Activated CD8-positive, alpha-beta T cell treated with anti-CD3 and anti-CD28 coated beads, Interleukin-2, amount 10 ng/mL, durations not matched to agents 7 days and 5 days (primary cell): ENCODE results near the gene AKAP7. TPM values are rescaled to one million over a fixed set of nuclear protein-coding genes. Genes with fewer than 3 reads are reported as not detected.

Source experiments
- ATAC-seq: fragments of 150-1000 bp; cut with Tn5 transposase; one replicate; pipeline ENCODE4 v1.10.0; 2021; ENCODE audit warnings: moderate library complexity
- CTCF ChIA-PET: fragments of 350-600 bp; sonication (Branson Sonifier 250); formaldehyde crosslinking; loops from one replicate; lab custom pipeline; 2021; ENCODE audit warnings: antibody characterized with exemption; lab: Charles Lee
- POLR2A ChIA-PET: fragments of 350-600 bp; sonication (Branson Sonifier 250); formaldehyde crosslinking; loops from one replicate; lab custom pipeline; 2021; ENCODE audit warnings: antibody characterized with exemption; lab: Charles Lee
- DNase-seq: peaks from one replicate; pipeline ENCODE4 v3.0.0-alpha.2; 2020
- H3K27ac Mint-ChIP-seq: one replicate; pipeline ENCODE4 v1.8.0; 2021; ENCODE audit warnings: mild to moderate bottlenecking, mixed read lengths
- H3K27me3 Mint-ChIP-seq: one replicate; pipeline ENCODE4 v1.8.0; 2021; ENCODE audit warnings: low read depth, mixed read lengths
- H3K36me3 Mint-ChIP-seq: one replicate; pipeline ENCODE4 v1.8.0; 2021; ENCODE audit warnings: low read depth, mixed read lengths
- H3K4me1 Mint-ChIP-seq: one replicate; pipeline ENCODE4 v1.8.0; 2021; ENCODE audit warnings: low read depth, mixed read lengths
- H3K4me3 Mint-ChIP-seq: one replicate; pipeline ENCODE4 v1.8.0; 2021; ENCODE audit warnings: mild to moderate bottlenecking, mixed read lengths
- H3K9me3 Mint-ChIP-seq: one replicate; pipeline ENCODE4 v1.8.0; 2022; ENCODE audit warnings: mixed read lengths; ENCODE audit not compliant: insufficient read depth
- total RNA-seq, 2 experiments: library from RNA; stranded (reverse); gene quantifications; one replicate each; pipeline ENCODE4 v1.2.3, GENCODE V29; 2021

The AKAP7 gene
- total RNA-seq, 2 experiments from 2014 or later, result 7.8 to 9.1 TPM

GRCh38 chr6:131226459-131227157, 91.3 kb downstream of the AKAP7 start:
- POLR2A ChIA-PET, result no interaction called here
- peaks cover 9% of the 10 kb centered on the region for H3K9me3 Mint-ChIP-seq
- H3K27ac Mint-ChIP-seq, result no peak overlapping the region
- H3K4me3 Mint-ChIP-seq, result no peak overlapping the region
- CTCF ChIA-PET, result interaction anchor here (1.0 kb wide), 1 partner anchor 27 kb away, joined by 4 read pairs; no protein-coding TSS in a partner anchor
- H3K27me3 Mint-ChIP-seq, result no peaks in the 10 kb centered on the region
- no peak for DNase-seq
- peaks cover 5% of the 10 kb centered on the region for H3K4me1 Mint-ChIP-seq
- H3K36me3 Mint-ChIP-seq, result peaks cover 17% of the 10 kb centered on the region
- no peak for ATAC-seq

- ChIA-PET POLR2A (no interaction called here), CTCF (no interaction called here)
- DNase-seq (no peak), ATAC-seq (no peak)
- Mint-ChIP-seq H3K27ac (no peak overlapping the region), H3K4me1 (peaks cover 5% of the 10 kb centered on the region), H3K36me3 (peaks cover 14% of the 10 kb centered on the region), H3K27me3 (no peaks in the 10 kb centered on the region), H3K9me3 (peaks cover 9% of the 10 kb centered on the region), H3K4me3 (no peak overlapping the region)
Observed at GRCh38 chr6:131227158-131227543, 91.9 kb downstream of the AKAP7 start.

- Mint-ChIP-seq H3K27ac (no peak overlapping the region), H3K9me3 (peaks cover 9% of the 10 kb centered on the region), H3K4me3 (no peak overlapping the region), H3K27me3 (no peaks in the 10 kb centered on the region), H3K36me3 (peaks cover 11% of the 10 kb centered on the region), H3K4me1 (no peaks in the 10 kb centered on the region)
- ChIA-PET POLR2A (no interaction called here), CTCF (interaction anchor here (1.2 kb wide), 1 partner anchor 13 kb away, joined by 4 read pairs; no protein-coding TSS in a partner anchor)
- ATAC-seq (no peak), DNase-seq (no peak)
Observed at GRCh38 chr6:131231103-131231502, 95.8 kb downstream of the AKAP7 start.

- no peak for DNase-seq
- Mint-ChIP-seq H3K4me1 (no peaks in the 10 kb centered on the region), H3K27ac (no peak overlapping the region), H3K4me3 (no peak overlapping the region), H3K27me3 (no peaks in the 10 kb centered on the region), H3K9me3 (peaks cover 9% of the 10 kb centered on the region), H3K36me3 (peaks cover 15% of the 10 kb centered on the region)
- no peak for ATAC-seq
- POLR2A ChIA-PET, result no interaction called here
- CTCF ChIA-PET, result interaction anchor here (1.2 kb wide), 1 partner anchor 12 kb away, joined by 4 read pairs; no protein-coding TSS in a partner anchor
Observed at GRCh38 chr6:131231891-131232290, 96.6 kb downstream of the AKAP7 start.

GRCh38 chr6:131244942-131245341, 109.7 kb downstream of the AKAP7 start:
- H3K9me3 Mint-ChIP-seq, result peaks cover 3% of the 10 kb centered on the region
- H3K4me3 Mint-ChIP-seq, result no peak overlapping the region
- POLR2A ChIA-PET, result no interaction called here
- no peak for ATAC-seq
- H3K36me3 Mint-ChIP-seq, result peaks cover 27% of the 10 kb centered on the region
- H3K27ac Mint-ChIP-seq, result no peak overlapping the region
- peaks cover 11% of the 10 kb centered on the region for H3K4me1 Mint-ChIP-seq
- no peak for DNase-seq
- CTCF ChIA-PET, result no interaction called here
- H3K27me3 Mint-ChIP-seq, result no peaks in the 10 kb centered on the region

GRCh38 chr6:131250122-131250521, 114.9 kb downstream of the AKAP7 start:
- peaks cover 3% of the 10 kb centered on the region for H3K36me3 Mint-ChIP-seq
- H3K27ac Mint-ChIP-seq, result no peak overlapping the region
- ChIA-PET CTCF (interaction anchor here (0.8 kb wide), 1 partner anchor 52 kb away, joined by 3 read pairs; no protein-coding TSS in a partner anchor), POLR2A (no interaction called here)
- H3K4me3 Mint-ChIP-seq, result peak overlapping the region; percentile 12
- ATAC-seq, result peak; percentile 51
- DNase-seq, result no peak
- H3K27me3 Mint-ChIP-seq, result no peaks in the 10 kb centered on the region
- peaks cover 16% of the 10 kb centered on the region for H3K4me1 Mint-ChIP-seq
- H3K9me3 Mint-ChIP-seq, result no peaks in the 10 kb centered on the region

GRCh38 chr6:131250936-131251335, 115.7 kb downstream of the AKAP7 start:
- Mint-ChIP-seq H3K4me1 (peaks cover 19% of the 10 kb centered on the region), H3K36me3 (no peaks in the 10 kb centered on the region), H3K27ac (no peak overlapping the region), H3K9me3 (no peaks in the 10 kb centered on the region), H3K4me3 (no peak overlapping the region), H3K27me3 (no peaks in the 10 kb centered on the region)
- no peak for ATAC-seq
- POLR2A ChIA-PET, result no interaction called here
- CTCF ChIA-PET, result interaction anchor here (0.8 kb wide), 1 partner anchor 52 kb away, joined by 3 read pairs; no protein-coding TSS in a partner anchor
- DNase-seq, result no peak

GRCh38 chr6:131251590-131252199, 116.4 kb downstream of the AKAP7 start:
- no peak overlapping the region for H3K27ac Mint-ChIP-seq
- H3K4me1 Mint-ChIP-seq, result peaks cover 20% of the 10 kb centered on the region
- ChIA-PET POLR2A (no interaction called here), CTCF (no interaction called here)
- ATAC-seq (no peak), DNase-seq (no peak)
- no peaks in the 10 kb centered on the region for H3K36me3 Mint-ChIP-seq
- no peak overlapping the region for H3K4me3 Mint-ChIP-seq
- no peaks in the 10 kb centered on the region for H3K27me3 Mint-ChIP-seq
- H3K9me3 Mint-ChIP-seq, result no peaks in the 10 kb centered on the region

GRCh38 chr6:131255434-131255833, 120.2 kb downstream of the AKAP7 start:
- no peak for ATAC-seq
- no peaks in the 10 kb centered on the region for H3K27me3 Mint-ChIP-seq
- ChIA-PET CTCF (interaction anchor here (1.1 kb wide), 1 partner anchor 56 kb away, joined by 3 read pairs; no protein-coding TSS in a partner anchor), POLR2A (interaction anchor here (0.7 kb wide), 1 partner anchor 204 kb away, joined by 4 read pairs; no protein-coding TSS in a partner anchor)
- H3K4me1 Mint-ChIP-seq, result peaks cover 14% of the 10 kb centered on the region
- no peak overlapping the region for H3K27ac Mint-ChIP-seq
- no peak overlapping the region for H3K4me3 Mint-ChIP-seq
- DNase-seq, result no peak
- no peaks in the 10 kb centered on the region for H3K9me3 Mint-ChIP-seq
- peaks cover 8% of the 10 kb centered on the region for H3K36me3 Mint-ChIP-seq

GRCh38 chr6:131255911-131256310, 120.6 kb downstream of the AKAP7 start:
- ATAC-seq (no peak), DNase-seq (no peak)
- no peaks in the 10 kb centered on the region for H3K9me3 Mint-ChIP-seq
- H3K4me1 Mint-ChIP-seq, result peaks cover 9% of the 10 kb centered on the region
- no peaks in the 10 kb centered on the region for H3K27me3 Mint-ChIP-seq
- peaks cover 10% of the 10 kb centered on the region for H3K36me3 Mint-ChIP-seq
- H3K4me3 Mint-ChIP-seq, result no peak overlapping the region
- POLR2A ChIA-PET, result no interaction called here
- no peak overlapping the region for H3K27ac Mint-ChIP-seq
- CTCF ChIA-PET, result interaction anchor here (1.1 kb wide), 1 partner anchor 56 kb away, joined by 3 read pairs; no protein-coding TSS in a partner anchor

GRCh38 chr6:131257104-131257503, 121.8 kb downstream of the AKAP7 start:
- no peaks in the 10 kb centered on the region for H3K27me3 Mint-ChIP-seq
- H3K27ac Mint-ChIP-seq, result no peak overlapping the region
- H3K36me3 Mint-ChIP-seq, result peaks cover 15% of the 10 kb centered on the region
- H3K4me3 Mint-ChIP-seq, result no peak overlapping the region
- ChIA-PET POLR2A (no interaction called here), CTCF (no interaction called here)
- DNase-seq (no peak), ATAC-seq (no peak)
- H3K9me3 Mint-ChIP-seq, result no peaks in the 10 kb centered on the region
- H3K4me1 Mint-ChIP-seq, result peaks cover 7% of the 10 kb centered on the region
